K562 (cell line): ENCODE results near the gene CD300LG. TPM values are rescaled to one million over a fixed set of nuclear protein-coding genes. Genes with fewer than 3 reads are reported as not detected.

Source experiments
- ATAC-seq: fragments of 200-7000 bp; cut with Tn5 transposase; 3 replicates; pipeline ENCODE4 v1.9.1; 2020; ENCODE audit warnings: moderate library complexity
- Bru-seq: library from RNA; stranded (reverse); fragments of 400-500 nt; gene quantifications from one replicate; lab custom pipeline; 2021; lab: Mats Ljungman, UMichigan
- BruChase-seq, 2 experiments: library from RNA; stranded (reverse); fragments of 400-500 nt; gene quantifications; one replicate each; lab custom pipeline; 2021; lab: Mats Ljungman, UMichigan
- BruUV-seq: library from RNA; stranded (reverse); fragments of 400-500 nt; replicated peaks from 2 replicates; lab custom pipeline; 2021; lab: Mats Ljungman, UMichigan
- CTCF ChIA-PET: fragments of 300-600 bp; formaldehyde crosslinking; extraction: SDS; loops from one replicate; lab custom pipeline; 2021; ENCODE audit warnings: low intra/inter-chr PET ratio; lab: Yijun Ruan, JAX
- POLR2A ChIA-PET: fragments of 300-600, 350-650 bp; sonication (Branson Sonifier 250); formaldehyde crosslinking; extraction: SDS; loops from one replicate; lab custom pipeline; 2021; ENCODE audit warnings: antibody characterized with exemption, inconsistent platforms; lab: Yijun Ruan, JAX
- DNase-seq, 4 experiments: peaks; one replicate each; pipeline versions ENCODE4 v3.0.0 to v3.0.0-alpha.2; 2011 to 2018; ENCODE audit warnings: low spot score in 3 of 4, mixed read lengths in 3 of 4; ENCODE audit errors: extremely low read depth in 1 of 4
- FAIRE-seq: peaks from 2 replicates; lab custom pipeline; 2011; peaks lifted over from hg19 to GRCh38; lab: Jason Lieb, UNC
- H2AFZ ChIP-seq: 2 replicates; pipeline ENCODE4 v1.6.0; 2011; ENCODE audit warnings: low read depth, low read length, control low read depth, inconsistent platforms
- H3K27ac ChIP-seq: fragments of 200-600 bp; 3 replicates; pipeline ENCODE4 v1.8.0; 2011; ENCODE audit warnings: low read depth, mild to moderate bottlenecking, control low read depth, inconsistent platforms, low read length, moderate library complexity, mixed read lengths; ENCODE audit errors: extremely low read depth
- H3K27me3 ChIP-seq, 2 experiments: fragments of 300-600 bp in 1 of 2; 2 replicates in 1 of 2; 3 replicates in 1 of 2; pipeline versions ENCODE4 v1.6.0 to v1.8.0; 2011; ENCODE audit warnings: inconsistent platforms in 2 of 2, low read length in 2 of 2, mild to moderate bottlenecking in 1 of 2, mixed read lengths in 1 of 2, moderate library complexity in 1 of 2; ENCODE audit not compliant: control insufficient read depth in 2 of 2, insufficient read depth in 2 of 2
- H3K36me3 ChIP-seq: fragments of 300-600 bp; 3 replicates; pipeline ENCODE4 v1.8.0; 2011; ENCODE audit warnings: mild to moderate bottlenecking, low read length, inconsistent platforms; ENCODE audit not compliant: control insufficient read depth, insufficient read depth
- H3K4me1 ChIP-seq, 2 experiments: fragments of 200-600 bp in 1 of 2; replicated peaks in 1 of 2; 2 replicates in 1 of 2; 3 replicates in 1 of 2; pipeline versions ENCODE4 v1.5.1 to v1.8.0; 2011; ENCODE audit warnings: inconsistent platforms in 2 of 2, low read length in 2 of 2, mild to moderate bottlenecking in 1 of 2, mixed read lengths in 1 of 2, moderate library complexity in 1 of 2; ENCODE audit not compliant: control insufficient read depth in 2 of 2, insufficient read depth in 2 of 2
- H3K4me2 ChIP-seq: 2 replicates; pipeline ENCODE4 v1.6.1; 2011; ENCODE audit warnings: low read length, control low read depth, inconsistent platforms, mixed read lengths; ENCODE audit not compliant: insufficient read depth
- H3K4me3 ChIP-seq: fragments of 200-600 bp; sonication (generic), shearing (Covaris generic); 2 replicates; pipeline ENCODE4 v1.5.1; 2016; ENCODE audit warnings: control low read depth, inconsistent platforms
- H3K79me2 ChIP-seq: fragments of 200-600 bp; 3 replicates; pipeline ENCODE4 v1.8.0; 2011; ENCODE audit warnings: low read length, inconsistent platforms; ENCODE audit not compliant: control insufficient read depth, insufficient read depth
- H3K9ac ChIP-seq, 2 experiments: 2 replicates each; pipeline versions ENCODE4 v1.6.0 to v1.6.1; 2011; ENCODE audit warnings: low read depth in 2 of 2, low read length in 2 of 2, control low read depth in 1 of 2, inconsistent platforms in 1 of 2, mild to moderate bottlenecking in 1 of 2, mixed read lengths in 1 of 2; ENCODE audit not compliant: insufficient read depth in 1 of 2
- H3K9me1 ChIP-seq: one replicate; pipeline ENCODE4 v1.6.0; 2011; ENCODE audit warnings: inconsistent platforms, mild to moderate bottlenecking, low read length, moderate library complexity; ENCODE audit not compliant: control insufficient read depth, insufficient read depth
- H3K9me3 ChIP-seq: replicated peaks from 2 replicates; pipeline ENCODE4 v1.5.1; 2011; ENCODE audit warnings: low read depth, low read length, inconsistent platforms; ENCODE audit not compliant: control insufficient read depth, insufficient read depth
- H4K20me1 ChIP-seq: replicated peaks from 2 replicates; pipeline ENCODE4 v1.6.1; 2011; ENCODE audit warnings: low read length, inconsistent platforms, mixed read lengths; ENCODE audit not compliant: control insufficient read depth, insufficient read depth
- CBFA2T3 ChIP-seq: fragments of 450-650 bp; IDR thresholded peaks from 2 replicates; pipeline ENCODE4 v1.6.1; 2017
- ESRRA ChIP-seq: fragments of 450-650 bp; IDR thresholded peaks from 2 replicates; pipeline ENCODE4 v1.6.1; 2014; ENCODE audit warnings: low read depth, mild to moderate bottlenecking, moderate library complexity, borderline replicate concordance
- MIER1 ChIP-seq: fragments of 450-650 bp; IDR thresholded peaks from 2 replicates; pipeline ENCODE4 v1.6.1; 2016; ENCODE audit warnings: antibody characterized with exemption, mild to moderate bottlenecking, low read depth
- NCOA4 ChIP-seq: fragments of 450-650 bp; IDR thresholded peaks from 2 replicates; pipeline ENCODE4 v1.6.1; 2018; ENCODE audit warnings: mild to moderate bottlenecking; ENCODE audit not compliant: partially characterized antibody
- NFE2L1 ChIP-seq: fragments of 450-650 bp; IDR thresholded peaks from 2 replicates; pipeline ENCODE4 v1.6.1; 2016; ENCODE audit warnings: missing genetic modification characterization, low read depth, mild to moderate bottlenecking, missing compliant biosample characterization, moderate library complexity, borderline replicate concordance
- POLR2A ChIP-seq: fragments of 450-650 bp; conservative IDR thresholded peaks from 2 replicates; pipeline ENCODE4 v1.6.1; 2016
- RBBP5 ChIP-seq: fragments of 200-600 bp; sonication (generic); IDR thresholded peaks from 2 replicates; pipeline ENCODE4 v1.6.1; 2012; ENCODE audit warnings: borderline replicate concordance, mild to moderate bottlenecking, low read length, control low read depth, inconsistent platforms; ENCODE audit not compliant: insufficient read depth, poor library complexity, severe bottlenecking
- TAF15 ChIP-seq: fragments of 200-400 bp; formaldehyde crosslinking; IDR thresholded peaks from 2 replicates; pipeline ENCODE4 v1.6.1; 2017; ENCODE audit warnings: mild to moderate bottlenecking, low read depth, low read length, moderate library complexity
- ZNF124 ChIP-seq: sonication (generic); formaldehyde crosslinking; IDR thresholded peaks from 2 replicates; pipeline ENCODE4 v1.8.1; 2022; ENCODE audit warnings: missing genetic modification reagents
- ZNF23 ChIP-seq: fragments of 250-450 bp; sonication (Bioruptor Pico); IDR thresholded peaks from 2 replicates; pipeline ENCODE4 v1.4.0; 2020; ENCODE audit warnings: mild to moderate bottlenecking
- ZNF316 ChIP-seq: fragments of 450-650 bp; IDR thresholded peaks from 2 replicates; pipeline ENCODE4 v1.6.1; 2016
- ZNF384 ChIP-seq: IDR thresholded peaks from 2 replicates; pipeline ENCODE4 v1.6.1; 2012; ENCODE audit warnings: low read depth, low read length, improper control_type of control experiment
- ZNF79 ChIP-seq: fragments of 250-450 bp; sonication (Bioruptor Pico); IDR thresholded peaks from 2 replicates; pipeline ENCODE4 v1.4.0; 2020; ENCODE audit warnings: low read depth, mild to moderate bottlenecking, moderate library complexity
- WGBS: fragments of 100-300 bp; shearing (Covaris generic); methylation state at CpG from one replicate; pipeline ENCODE4 v1.1.6; 2016; ENCODE audit warnings: low coverage, mixed read lengths; ENCODE audit not compliant: insufficient coverage; ENCODE audit errors: missing lambda C conversion rate; 5-methylcytosine and 5-hydroxymethylcytosine counted together
- in situ Hi-C: fragments of 300-500 bp; cut with MboI; formaldehyde crosslinking; loops from 4 replicates; pipeline ENCODE4 v1.15.0; 2018; ENCODE audit warnings: inconsistent platforms, mixed read lengths
- intact Hi-C: fragments of 100-400 bp; cut with micrococcal nuclease; formaldehyde crosslinking; loops from 2 replicates; pipeline ENCODE4 v1.14.2; 2022
- long read RNA-seq, 3 experiments: library from polyadenylated mRNA in 2 of 3; library from RNA in 1 of 3; unstranded in 2 of 3; stranded (forward) in 1 of 3; transcript quantifications; one replicate each; pipeline ENCODE4 v2.0.0, GENCODE V29; 2019 to 2022
- polyA minus RNA-seq, 3 experiments: library from RNA; depleted of rRNA, polyadenylated mRNA; stranded (reverse); fragments of >200 nt; gene quantifications; 2 replicates each; pipeline ENCODE4 v1.2.3, GENCODE V29; 2011
- polyA plus RNA-seq, 8 experiments: library from polyadenylated mRNA; depleted of rRNA in 4 of 8; stranded (reverse) in 5 of 8; unstranded in 3 of 8; fragments of >200 nt; fragmentation: Nextera tagmentation in 2 of 8; fragmentation: Illumina TruSeq in 1 of 8; extraction: Ambion mirVana in 2 of 8; extraction: Trizol in 1 of 8; gene quantifications; 2 replicates each; pipeline versions ENCODE4 v1.2.1 to v1.2.3, GENCODE V29; 2011 to 2014; ENCODE audit warnings: inconsistent platforms in 1 of 8, missing spikeins in 1 of 8
- total RNA-seq, 7 experiments: library from RNA; depleted of rRNA in 6 of 7; stranded (reverse); fragments of >200 nt in 6 of 7; fragmentation: Illumina TruSeq in 2 of 7; extraction: Trizol in 2 of 7; gene quantifications; 2 replicates each; pipeline versions ENCODE4 v1.2.1 to v1.2.3, GENCODE V29; 2011 to 2021; ENCODE audit warnings: low replicate concordance in 1 of 7
- TF ChIP-seq, protein P1 (sequence below): fragments of 250-450 bp; sonication (Bioruptor Pico); IDR thresholded peaks from 2 replicates; pipeline ENCODE4 v1.5.0; 2021; ENCODE audit warnings: mild to moderate bottlenecking, borderline replicate concordance

CD300LG gene, protein sequence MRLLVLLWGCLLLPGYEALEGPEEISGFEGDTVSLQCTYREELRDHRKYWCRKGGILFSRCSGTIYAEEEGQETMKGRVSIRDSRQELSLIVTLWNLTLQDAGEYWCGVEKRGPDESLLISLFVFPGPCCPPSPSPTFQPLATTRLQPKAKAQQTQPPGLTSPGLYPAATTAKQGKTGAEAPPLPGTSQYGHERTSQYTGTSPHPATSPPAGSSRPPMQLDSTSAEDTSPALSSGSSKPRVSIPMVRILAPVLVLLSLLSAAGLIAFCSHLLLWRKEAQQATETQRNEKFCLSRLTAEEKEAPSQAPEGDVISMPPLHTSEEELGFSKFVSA
- not detected in 2 replicates for total RNA-seq (2011; cell fraction: chromatin; rRNA removed; ENCODE audit: low replicate concordance)
- not detected in 2 replicates for total RNA-seq (2011; cell fraction: nucleolus; rRNA removed)
- not detected in 2 replicates for total RNA-seq (2011; cell fraction: nucleoplasm; rRNA removed)
- total RNA-seq (2014; rRNA removed) = not detected in 2 replicates
- not detected in 2 replicates for total RNA-seq (2014; rRNA removed; fragmentation: Illumina TruSeq; extraction: Trizol)
- total RNA-seq (2015; rRNA removed; fragmentation: Illumina TruSeq; extraction: Trizol) = not detected in 2 replicates
- not detected in 2 replicates for total RNA-seq (2021)
- polyA plus RNA-seq (2011; rRNA removed) = not detected in 2 replicates
- not detected in 2 replicates for polyA plus RNA-seq (2011; cell fraction: cytosol; rRNA removed)
- not detected in 2 replicates for polyA plus RNA-seq (2011; cell fraction: nucleus; rRNA removed)
- not detected in 2 replicates for polyA plus RNA-seq (2012)
- not detected in 2 replicates for polyA plus RNA-seq (2014; fragmentation: Illumina TruSeq; extraction: Trizol)
- not detected for polyA plus RNA-seq (2014; fragmentation: Nextera tagmentation; extraction: Ambion mirVana)
- not detected in 2 replicates for polyA plus RNA-seq (2014; rRNA removed)
- polyA minus RNA-seq (2011; rRNA and poly(A)+ RNA removed) = not detected in 2 replicates
- polyA minus RNA-seq (2011; cell fraction: cytosol; rRNA and poly(A)+ RNA removed) = not detected in 2 replicates
- not detected in 2 replicates for polyA minus RNA-seq (2011; cell fraction: nucleus; rRNA and poly(A)+ RNA removed)
- Bru-seq, nascent RNA = not detected
- not detected for BruChase-seq, experiment 1, labeled RNA remaining after a 2-hour chase
- BruChase-seq, experiment 2, labeled RNA remaining after a 6-hour chase = not detected
- long read RNA-seq, experiment 1 = 0 reads
- long read RNA-seq, experiment 2 = 0 reads
- long read RNA-seq, experiment 3 = 0 reads

DNA sequence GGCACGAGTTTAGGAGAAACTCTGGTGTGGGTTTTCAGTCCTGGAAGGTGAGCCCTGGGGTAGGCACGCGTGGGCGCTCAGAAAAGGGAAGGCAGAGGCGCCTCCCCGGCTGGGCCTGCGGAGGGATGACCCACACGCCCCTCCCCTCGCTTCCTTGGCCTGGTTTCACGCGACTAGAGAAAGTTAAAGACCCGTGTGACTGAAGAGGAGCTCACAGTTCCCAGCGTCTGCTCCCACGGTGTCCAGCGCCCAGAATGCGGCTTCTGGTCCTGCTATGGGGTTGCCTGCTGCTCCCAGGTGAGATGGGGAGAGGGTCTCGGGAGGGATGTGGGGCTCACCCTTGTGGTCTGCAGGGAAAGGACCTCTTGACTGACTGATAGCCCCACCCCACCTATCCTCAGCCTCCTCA, at the start of gene CD300LG:
Gene CD300LG, plus strand, starts transcription at position 214 of the 409 bp plus-strand sequence. Its CDS starts 41 bp downstream, at position 255.
- Histone ChIP-seq H3K4me3 (no peak within 1 kb of the TSS), H3K27me3 (peaks cover 14 to 28% of the 10 kb centered on the region in 2 experiments), H2AFZ (peak within 1 kb of the TSS; percentile 58; the same call in 1 of the 2 replicates), H4K20me1 (no peaks in the 10 kb centered on the region), H3K36me3 (no peaks in the 10 kb centered on the region), H3K27ac (no peak within 1 kb of the TSS), H3K79me2 (no peaks in the 10 kb centered on the region), H3K9me1 (no peaks in the 10 kb centered on the region), H3K9me3 (no peaks in the 10 kb centered on the region), H3K4me2 (no peak within 1 kb of the TSS), H3K9ac (no peak within 1 kb of the TSS), H3K4me1 (peaks cover 6 to 15% of the 10 kb centered on the region in 2 experiments; a peak in 2 of 5 replicates)
- ATAC-seq (no peak), DNase-seq (no peak), FAIRE-seq (no peak)
- intact Hi-C loops = loop anchor here (2.0 to 10.0 kb wide), 2 partner anchors 68 to 152 kb away; partner anchors contain the start of gene DUSP3
- BruUV-seq = no TSS peak
- ChIA-PET POLR2A (interaction anchor here (0.6 to 1.3 kb wide), 4 partner anchors 17 to 1196 kb away, joined by 3 to 5 read pairs (median 3); no protein-coding TSS in a partner anchor), CTCF (interaction anchor here (0.6 to 2.1 kb wide), 4 partner anchors 68 to 153 kb away, joined by 3 to 17 read pairs (median 6); no protein-coding TSS in a partner anchor)
- in situ Hi-C loops = no loop called here
- 19% methylated on average over 13 of the region's 17 CpGs for WGBS
- TF ChIP-seq ZNF124 (CRISPR knock-in tag) (no peak), ZNF79 (no peak), NCOA4 (no peak), ZNF384 (no peak), POLR2A (no peak), ZNF23 (no peak), RBBP5 (no peak), TAF15 (no peak), NFE2L1 (tag) (no peak), CBFA2T3 (no peak), MIER1 (no peak), ZNF316 (no peak), ESRRA (no peak)
- TF ChIP-seq, protein P1, sequence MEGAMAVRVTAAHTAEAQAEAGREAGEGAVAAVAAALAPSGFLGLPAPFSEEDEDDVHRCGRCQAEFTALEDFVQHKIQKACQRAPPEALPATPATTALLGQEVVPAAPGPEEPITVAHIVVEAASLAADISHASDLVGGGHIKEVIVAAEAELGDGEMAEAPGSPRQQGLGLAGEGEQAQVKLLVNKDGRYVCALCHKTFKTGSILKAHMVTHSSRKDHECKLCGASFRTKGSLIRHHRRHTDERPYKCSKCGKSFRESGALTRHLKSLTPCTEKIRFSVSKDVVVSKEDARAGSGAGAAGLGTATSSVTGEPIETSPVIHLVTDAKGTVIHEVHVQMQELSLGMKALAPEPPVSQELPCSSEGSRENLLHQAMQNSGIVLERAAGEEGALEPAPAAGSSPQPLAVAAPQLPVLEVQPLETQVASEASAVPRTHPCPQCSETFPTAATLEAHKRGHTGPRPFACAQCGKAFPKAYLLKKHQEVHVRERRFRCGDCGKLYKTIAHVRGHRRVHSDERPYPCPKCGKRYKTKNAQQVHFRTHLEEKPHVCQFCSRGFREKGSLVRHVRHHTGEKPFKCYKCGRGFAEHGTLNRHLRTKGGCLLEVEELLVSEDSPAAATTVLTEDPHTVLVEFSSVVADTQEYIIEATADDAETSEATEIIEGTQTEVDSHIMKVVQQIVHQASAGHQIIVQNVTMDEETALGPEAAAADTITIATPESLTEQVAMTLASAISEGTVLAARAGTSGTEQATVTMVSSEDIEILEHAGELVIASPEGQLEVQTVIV (CRISPR knock-in tag) = no peak
